KOPT-K1 (cell line): ENCODE measurements around the gene ASMTL.
"Not testable (repeated sequence)": the region's sequence is repeated elsewhere in the genome, so short reads cannot be mapped to it uniquely, and the experiment has no call there.

ENCODE experiments used
- H3K27ac ChIP-seq: fragments of 200-600 bp; sonication (generic); 2 replicates; pipeline ENCODE4 v1.5.1; 2016; ENCODE audit warnings: antibody characterized with exemption, mild to moderate bottlenecking, low read depth, low read length; ENCODE audit not compliant: poor library complexity, severe bottlenecking
- H3K36me3 ChIP-seq: fragments of 200-600 bp; sonication (generic); 2 replicates; pipeline ENCODE4 v1.5.1; 2017; ENCODE audit warnings: antibody characterized with exemption, mild to moderate bottlenecking, low read length, moderate library complexity; ENCODE audit not compliant: insufficient read depth
- H3K9me3 ChIP-seq: fragments of 200-600 bp; sonication (generic); 2 replicates; pipeline ENCODE4 v1.5.1; 2017; ENCODE audit warnings: antibody characterized with exemption, low read length, mild to moderate bottlenecking; ENCODE audit not compliant: insufficient read depth, poor library complexity, severe bottlenecking

The ASMTL gene

GRCh38 chrX:1419545-1420355, 33.0 kb downstream of the ASMTL start:
- Histone ChIP-seq H3K9me3 (peaks cover 32% of the 10 kb centered on the region), H3K36me3 (peaks cover 92% of the 10 kb centered on the region), H3K27ac (no peak overlapping the region)

- Histone ChIP-seq H3K9me3 (peaks cover 32% of the 10 kb centered on the region), H3K27ac (no peak overlapping the region), H3K36me3 (peaks cover 93% of the 10 kb centered on the region)
These were observed 33.7 kb downstream of the ASMTL start for GRCh38 chrX:1418901-1419544.

- H3K27ac ChIP-seq: no peak overlapping the region
- peaks cover 25% of the 10 kb centered on the region for H3K9me3 ChIP-seq
- peaks cover 94% of the 10 kb centered on the region for H3K36me3 ChIP-seq
These were observed 34.6 kb downstream of the ASMTL start for GRCh38 chrX:1417921-1418771.

GRCh38 chrX:1416965-1417760, 35.5 kb downstream of the ASMTL start:
- peaks cover 15% of the 10 kb centered on the region for H3K9me3 ChIP-seq
- no peak overlapping the region for H3K27ac ChIP-seq
- H3K36me3 ChIP-seq: peaks cover 94% of the 10 kb centered on the region

- peaks cover 7% of the 10 kb centered on the region for H3K9me3 ChIP-seq
- H3K27ac ChIP-seq: no peak overlapping the region
- peaks cover 94% of the 10 kb centered on the region for H3K36me3 ChIP-seq
These were observed 36.4 kb downstream of the ASMTL start for GRCh38 chrX:1416327-1416784.

GRCh38 chrX:1412551-1413161, 40.1 kb downstream of the ASMTL start:
- Histone ChIP-seq H3K9me3 (no peaks in the 10 kb centered on the region), H3K27ac (no peak overlapping the region), H3K36me3 (peaks cover 69% of the 10 kb centered on the region)

- no peaks in the 10 kb centered on the region for H3K9me3 ChIP-seq
- H3K36me3 ChIP-seq: peaks cover 69% of the 10 kb centered on the region
- H3K27ac ChIP-seq: no peak overlapping the region
These were observed 41.4 kb downstream of the ASMTL start for GRCh38 chrX:1411326-1411725.

GRCh38 chrX:1407035-1407434, 45.7 kb downstream of the ASMTL start:
- no peaks in the 10 kb centered on the region for H3K9me3 ChIP-seq
- H3K36me3 ChIP-seq: peaks cover 73% of the 10 kb centered on the region
- H3K27ac ChIP-seq: no peak overlapping the region

- not testable (repeated sequence) for H3K27ac ChIP-seq
- H3K36me3 ChIP-seq: peaks cover 73% of the 10 kb centered on the region
These were observed 46.9 kb downstream of the ASMTL start for GRCh38 chrX:1405769-1406168.

GRCh38 chrX:1403867-1404266, 48.8 kb downstream of the ASMTL start:
- H3K36me3 ChIP-seq: peaks cover 92% of the 10 kb centered on the region

More at GRCh38 chrX:1405769-1406168, 46.9 kb downstream of the ASMTL start:
- not testable (repeated sequence) for H3K9me3 ChIP-seq

GRCh38 chrX:1403228-1403627, 49.5 kb downstream of the ASMTL start:
- Histone ChIP-seq H3K36me3 (peaks cover 98% of the 10 kb centered on the region), H3K27ac (no peak overlapping the region), H3K9me3 (no peaks in the 10 kb centered on the region)

More at GRCh38 chrX:1403867-1404266, 48.8 kb downstream of the ASMTL start:
- not testable (repeated sequence) for H3K9me3 ChIP-seq, H3K27ac ChIP-seq

GRCh38 chrX:1401611-1402430, 50.9 kb downstream of the ASMTL start:
- Histone ChIP-seq H3K9me3 (no peaks in the 10 kb centered on the region), H3K36me3 (peaks cover 99% of the 10 kb centered on the region), H3K27ac (no peak overlapping the region)

- H3K27ac ChIP-seq: no peak overlapping the region
- H3K9me3 ChIP-seq: no peaks in the 10 kb centered on the region
- peaks cover 99% of the 10 kb centered on the region for H3K36me3 ChIP-seq
These were observed 51.8 kb downstream of the ASMTL start for GRCh38 chrX:1400742-1401471.
